Measurements from ENCODE around the gene COL13A1.

Gene COL13A1

DNA sequence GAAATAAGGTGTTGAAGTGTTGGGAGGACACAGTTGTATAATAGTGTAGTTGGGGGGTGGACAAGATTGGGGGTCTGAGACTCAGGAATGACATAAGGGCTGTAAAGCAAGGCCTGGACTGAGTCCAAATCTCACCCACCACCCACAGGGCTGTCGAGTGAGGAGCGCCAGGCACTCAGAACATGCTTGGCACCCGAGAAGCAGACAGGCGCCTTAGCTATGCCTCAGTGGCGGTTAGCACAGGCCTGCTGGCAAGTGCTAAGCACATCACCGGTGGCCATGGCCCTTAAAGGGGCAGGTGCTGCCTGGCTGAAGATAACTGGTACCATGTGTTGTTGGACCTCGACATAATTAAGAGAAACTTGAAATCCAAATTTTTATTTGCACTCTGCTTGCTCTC, 90.7 kb downstream of the COL13A1 start:
- DNase-seq: no peak

DNA sequence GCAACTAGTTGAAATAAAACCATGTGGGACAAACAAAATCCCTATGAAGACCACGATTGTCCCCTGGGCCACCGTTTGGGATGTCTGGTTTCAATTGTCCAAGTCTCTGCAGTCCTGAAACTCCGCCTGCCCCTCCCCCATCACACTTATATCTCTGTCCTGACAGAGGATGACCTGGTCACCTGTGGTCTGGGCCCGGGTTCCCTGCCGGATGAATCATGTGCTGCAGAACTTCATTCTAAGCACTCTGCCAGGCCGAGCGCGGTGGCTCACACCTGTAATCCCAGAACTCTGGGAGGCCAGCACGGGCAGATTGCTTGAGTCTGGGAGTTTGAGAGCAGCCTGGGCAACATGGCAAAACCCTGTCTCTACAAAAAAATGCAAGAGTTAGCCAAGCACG, 91.1 kb downstream of the COL13A1 start:
- DNase-seq: no peak

DNA sequence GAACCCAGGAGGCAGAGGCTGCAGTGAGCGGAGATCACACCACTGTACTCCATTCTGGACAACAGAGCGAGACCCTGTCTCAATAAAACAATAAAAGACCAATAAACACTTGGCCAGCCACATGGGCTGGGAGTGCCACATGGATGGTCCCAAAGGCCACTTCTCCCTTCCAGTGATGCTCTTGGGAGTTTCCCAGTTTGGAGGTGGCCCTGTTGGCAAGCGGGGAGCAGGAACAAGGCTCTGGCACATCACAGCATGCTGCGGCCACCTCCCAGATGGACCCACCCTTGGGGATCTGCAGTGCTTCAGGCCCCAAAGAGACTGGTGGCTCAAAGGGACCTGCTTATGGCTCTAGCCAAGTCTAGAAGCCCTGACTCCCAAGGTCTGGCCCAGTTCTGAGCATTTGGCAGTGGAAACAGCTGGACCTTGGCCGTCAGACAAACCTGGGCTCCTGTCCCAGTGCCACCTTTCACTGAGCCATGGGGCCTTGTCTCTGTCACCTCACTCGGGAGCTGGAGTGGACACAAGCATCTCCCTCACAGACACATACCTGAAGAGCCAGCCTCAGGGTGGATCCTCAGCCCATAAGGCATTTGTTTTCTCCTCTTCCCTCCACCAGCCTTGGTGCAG, 91.7 kb downstream of the COL13A1 start:
- DNase-seq: no peak

DNA sequence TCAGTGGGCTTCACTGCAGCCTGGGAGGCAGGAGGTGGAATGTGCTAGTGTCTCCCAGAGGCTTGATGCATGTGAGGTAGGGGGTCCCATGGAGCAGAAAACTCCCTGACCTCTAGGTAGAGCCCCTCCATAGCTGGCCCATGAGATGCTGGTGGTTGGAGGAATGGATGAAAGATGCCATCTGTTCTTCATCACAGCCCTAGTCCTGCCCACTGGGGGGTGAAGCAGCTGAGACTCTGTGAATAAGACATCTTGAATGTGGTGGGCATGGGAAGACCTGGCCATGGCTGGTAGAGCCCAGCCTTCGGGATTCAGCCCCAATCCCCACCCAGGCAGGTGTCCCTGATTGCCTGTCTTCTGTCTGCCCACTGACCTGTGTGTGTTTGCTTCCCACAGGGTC, 92.5 kb downstream of the COL13A1 start:
- DNase-seq: no peak

DNA sequence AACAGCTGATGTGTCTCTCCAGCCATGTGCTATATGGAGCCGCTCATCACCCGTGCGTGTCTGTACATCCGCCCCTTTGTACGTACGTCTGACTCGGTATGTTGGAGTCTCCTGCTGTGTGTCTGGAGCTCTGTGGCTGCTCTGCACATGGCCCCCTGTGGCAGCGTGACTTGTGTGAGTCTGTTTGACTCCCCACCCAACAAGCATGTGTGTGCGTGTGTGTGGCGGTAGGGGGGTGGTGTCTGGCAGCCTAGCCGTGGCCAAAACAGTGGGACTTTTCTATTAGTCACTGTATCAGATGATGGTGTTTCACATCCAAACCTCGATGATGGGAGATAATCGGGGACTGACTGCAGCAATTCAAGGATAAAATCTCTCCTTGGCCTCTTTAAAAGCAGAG, 94.1 kb downstream of the COL13A1 start:
- peak; percentile 94 for DNase-seq

DNA sequence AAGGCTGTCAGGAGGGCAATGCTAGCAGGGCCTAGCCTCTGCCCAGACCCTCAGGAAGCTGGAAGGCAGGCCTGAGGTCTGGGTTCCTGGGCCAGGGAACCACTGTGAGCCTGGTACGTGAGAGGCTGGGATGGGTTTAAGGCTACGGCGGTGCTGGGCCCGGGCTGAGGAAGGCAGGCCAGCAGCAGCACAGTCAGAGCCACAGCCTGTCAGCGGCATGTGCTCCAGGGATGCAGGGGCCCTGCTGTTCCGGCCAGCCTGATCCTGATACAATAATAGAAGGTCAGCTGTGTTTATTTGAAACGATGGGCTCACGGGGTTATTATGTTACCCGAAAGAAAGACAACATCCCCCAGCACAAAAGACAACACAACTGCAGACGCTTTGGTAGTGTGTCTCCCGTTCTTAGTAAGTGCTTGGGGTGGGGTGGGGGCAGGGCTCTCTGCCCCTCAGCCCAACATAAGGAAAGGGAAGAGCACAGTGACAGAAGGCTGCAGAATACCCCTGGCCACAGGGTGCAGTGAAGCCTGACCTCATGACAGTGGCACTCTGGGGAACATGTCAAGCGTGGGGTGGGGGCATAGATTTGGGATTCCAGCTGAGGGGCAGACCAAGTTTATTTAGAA, 95.0 kb downstream of the COL13A1 start:
- DNase-seq: no peak

DNA sequence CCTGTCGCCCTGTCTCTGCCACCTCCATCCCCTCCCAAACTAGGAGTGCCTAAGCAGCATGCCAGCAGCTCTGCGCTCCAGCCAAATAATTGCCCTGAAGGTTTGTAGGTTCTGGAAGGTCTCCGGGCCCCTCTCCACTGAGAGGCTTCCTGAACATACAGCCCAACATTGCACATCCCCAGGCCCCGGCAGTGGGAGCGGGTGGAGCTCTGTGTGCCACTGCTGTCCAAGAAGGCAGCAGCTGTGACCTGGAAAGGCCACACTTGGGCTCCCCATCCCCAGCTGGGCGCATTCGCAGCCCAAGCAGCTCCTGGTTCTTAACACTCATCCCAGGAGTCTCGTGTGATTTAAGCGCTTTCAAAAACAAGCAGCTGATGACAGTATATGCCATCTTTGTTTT, 95.7 kb downstream of the COL13A1 start:
- DNase-seq: no peak

DNA sequence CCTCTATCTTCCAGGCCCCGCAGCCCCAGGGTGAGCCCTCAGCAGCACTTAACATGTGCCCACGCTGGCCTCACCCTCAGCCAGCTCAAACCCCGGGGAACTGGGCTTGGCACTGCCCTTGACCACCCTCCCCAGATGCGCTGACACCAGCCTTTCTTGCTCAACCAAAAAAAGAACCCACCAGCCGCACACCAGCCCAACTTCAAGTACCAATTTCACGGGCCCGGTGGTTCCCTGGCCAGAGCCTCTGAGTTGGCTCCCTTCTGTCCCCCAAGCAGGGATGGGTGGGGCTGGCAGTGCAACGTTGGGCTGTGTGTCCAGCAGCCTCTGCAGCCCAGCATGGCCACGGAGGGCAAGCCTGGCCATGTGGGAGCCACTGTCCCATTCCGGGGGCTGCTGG, 96.3 kb downstream of the COL13A1 start:
- no peak for DNase-seq

DNA sequence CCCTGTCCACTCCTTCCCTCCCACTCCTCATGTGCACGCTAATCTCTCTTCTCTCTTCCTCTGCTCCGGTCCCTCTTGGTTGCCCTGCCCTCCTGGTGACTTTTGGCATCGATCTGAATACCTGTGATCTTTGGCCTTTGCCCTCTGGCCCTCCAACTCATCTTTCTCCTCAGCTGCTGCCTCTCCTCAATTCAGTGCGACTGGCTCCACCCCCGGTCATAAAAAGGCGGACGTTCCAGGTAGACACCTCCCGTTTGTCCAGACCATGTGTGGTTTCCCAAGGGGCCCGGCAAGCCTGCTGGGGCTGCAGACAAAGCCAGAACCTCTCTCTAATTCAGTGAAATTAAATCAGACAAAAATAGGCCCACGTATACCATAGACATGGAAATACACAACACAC, 96.8 kb downstream of the COL13A1 start:
- no peak for DNase-seq

DNA sequence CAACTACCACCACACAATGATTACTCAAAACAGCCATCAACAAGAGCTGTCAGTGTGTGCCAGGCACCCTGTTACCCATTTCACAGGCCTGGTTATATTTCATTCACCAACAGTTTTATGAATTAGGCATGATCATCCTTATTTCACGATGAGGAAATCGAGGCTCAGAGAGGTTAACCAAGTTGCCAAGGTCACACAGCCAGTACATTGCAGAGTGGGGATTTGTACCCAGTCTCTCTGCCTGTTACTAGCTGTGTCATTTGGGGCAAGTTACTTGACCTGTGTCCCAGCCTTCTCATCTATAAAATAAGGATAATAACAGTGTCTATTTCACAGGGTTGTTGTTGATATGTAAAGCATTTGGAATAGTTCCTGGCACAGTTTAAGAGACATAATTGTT, 97.2 kb downstream of the COL13A1 start:
- DNase-seq: no peak

DNA sequence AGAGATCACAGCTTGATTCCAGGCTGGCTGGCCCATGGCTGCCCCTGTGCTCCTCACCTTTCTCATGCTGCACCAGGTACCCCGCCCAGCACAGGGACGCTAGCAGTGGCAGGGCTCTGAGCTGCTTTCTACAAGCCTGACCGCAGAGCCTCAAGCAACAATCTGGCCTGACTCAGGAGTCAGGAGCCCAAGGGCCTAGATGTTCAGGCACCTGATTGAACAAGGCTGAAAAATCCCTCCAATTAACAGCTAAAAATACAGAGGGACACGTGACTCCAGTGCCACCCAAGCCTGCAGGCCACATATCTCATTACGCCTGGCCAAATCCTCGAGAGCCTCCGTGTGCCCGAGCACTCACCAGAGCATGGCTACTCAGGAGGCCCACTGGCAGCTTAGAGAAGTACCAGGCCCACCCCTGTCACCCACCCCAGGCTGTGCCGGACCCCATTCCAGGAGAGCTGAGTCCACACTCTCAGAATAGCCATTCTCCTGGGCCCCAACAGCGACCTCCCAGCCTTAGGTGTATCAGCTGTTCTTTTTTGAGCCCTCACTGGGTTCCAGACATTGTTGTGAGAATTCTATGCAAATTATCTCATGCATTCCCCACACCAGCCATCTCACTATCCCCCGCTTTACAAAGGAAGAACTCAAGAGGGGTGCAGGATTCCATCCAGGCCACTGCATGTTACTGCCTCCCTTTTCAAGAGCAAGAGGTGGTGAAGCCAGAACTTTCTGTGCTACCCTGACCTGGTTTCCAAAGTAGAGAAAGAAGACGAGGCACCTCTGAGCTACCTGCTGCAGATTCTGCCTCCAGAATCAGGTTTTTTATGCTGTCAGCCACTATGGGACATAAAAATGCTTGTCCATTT, 98.3 kb downstream of the COL13A1 start:
- no peak for DNase-seq

DNA sequence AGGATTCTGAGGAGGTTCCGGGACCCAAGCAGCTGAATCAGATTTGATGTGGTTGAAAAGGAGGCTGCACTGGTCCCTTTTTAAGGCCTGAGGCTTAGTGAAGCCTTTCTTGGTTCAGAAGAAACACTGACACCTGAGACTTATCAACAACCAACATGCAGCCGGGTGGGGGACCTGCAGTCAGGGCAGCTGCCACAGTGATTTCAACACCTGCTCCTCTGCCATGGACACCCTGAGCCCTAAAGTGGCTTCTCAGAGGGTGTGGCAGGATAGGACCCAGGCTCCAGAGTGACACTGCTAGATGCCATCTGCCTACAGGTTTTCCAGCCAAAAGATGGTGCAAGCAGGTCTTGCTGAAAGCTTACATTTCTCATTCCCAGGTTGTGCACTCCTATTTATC, 99.3 kb downstream of the COL13A1 start:
- no peak for DNase-seq

DNA sequence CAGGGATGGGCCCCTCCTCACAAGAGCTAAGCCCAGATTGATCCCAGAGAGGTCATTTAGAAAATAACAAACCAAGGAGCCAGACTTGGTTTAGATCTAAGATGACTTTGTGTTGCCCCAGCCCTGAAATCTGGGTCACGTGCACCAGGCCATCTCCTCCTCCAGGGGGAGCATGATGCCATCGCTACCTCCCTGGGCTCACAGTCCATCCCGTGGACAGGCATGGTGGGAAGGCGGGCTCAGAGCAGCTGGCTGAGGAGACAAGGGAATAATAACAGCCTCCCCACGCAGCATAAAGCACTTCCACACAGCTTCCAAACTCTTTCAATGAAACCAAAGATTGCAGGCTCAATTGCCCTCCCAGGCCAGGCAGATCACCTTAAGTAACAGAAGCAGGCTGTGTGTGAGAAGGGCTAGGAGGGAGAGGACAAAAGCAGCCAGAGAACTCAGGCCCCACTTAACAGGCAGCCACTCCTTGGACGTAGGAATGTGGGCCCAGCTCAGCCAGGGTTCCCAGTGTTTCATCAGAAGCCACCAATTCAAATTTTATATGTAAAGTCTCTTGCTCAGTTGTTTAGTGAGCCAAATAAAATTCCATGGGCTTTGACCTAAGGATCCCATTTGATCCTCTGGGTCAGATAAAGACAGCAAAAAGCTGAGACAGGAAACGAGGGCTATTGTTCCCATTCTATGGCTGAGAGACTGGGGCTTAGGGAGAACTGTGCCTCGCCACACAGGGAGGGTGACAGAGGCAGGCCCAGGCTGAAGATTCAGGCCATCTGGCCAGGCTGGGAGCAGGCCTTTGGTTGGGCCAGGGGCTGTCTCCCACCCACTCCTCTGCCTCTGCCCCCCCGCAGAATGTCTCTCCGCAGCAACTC, 100.2 kb downstream of the COL13A1 start:
- DNase-seq: peak; percentile 46

DNA sequence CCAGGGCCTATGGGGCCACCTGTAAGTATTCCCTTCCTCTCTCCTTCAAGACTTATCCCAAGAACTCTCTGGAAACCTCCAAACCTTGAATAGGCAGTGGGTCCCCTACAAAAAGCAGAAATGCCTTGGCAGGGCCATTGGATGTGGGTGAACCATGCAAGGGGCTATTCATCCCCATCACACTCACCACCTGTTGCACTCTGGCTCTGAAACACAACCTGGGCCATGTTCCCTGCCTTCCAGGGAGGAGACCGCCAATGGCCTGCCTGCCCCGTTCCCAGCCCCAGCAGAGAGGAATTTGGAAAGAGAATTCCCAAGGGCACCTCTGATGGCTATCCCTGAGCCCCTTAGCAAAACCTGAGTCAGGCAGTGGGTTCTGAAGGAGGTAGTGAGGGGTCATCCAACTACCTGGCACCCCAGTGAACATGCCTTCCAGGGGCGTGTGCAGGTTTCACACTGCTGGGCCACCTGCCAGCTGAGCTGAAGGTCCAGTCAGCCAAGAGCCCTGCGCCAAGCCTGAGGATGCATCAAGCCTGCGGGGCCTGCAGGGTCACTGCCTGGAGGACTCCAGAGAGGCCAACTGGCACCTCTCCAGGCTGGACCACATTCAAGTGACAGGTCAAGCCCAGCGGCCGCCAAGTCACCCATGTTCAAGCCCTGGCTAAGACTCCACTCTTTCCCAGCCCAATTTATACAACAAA, 101.3 kb downstream of the COL13A1 start:
- DNase-seq: no peak

DNA sequence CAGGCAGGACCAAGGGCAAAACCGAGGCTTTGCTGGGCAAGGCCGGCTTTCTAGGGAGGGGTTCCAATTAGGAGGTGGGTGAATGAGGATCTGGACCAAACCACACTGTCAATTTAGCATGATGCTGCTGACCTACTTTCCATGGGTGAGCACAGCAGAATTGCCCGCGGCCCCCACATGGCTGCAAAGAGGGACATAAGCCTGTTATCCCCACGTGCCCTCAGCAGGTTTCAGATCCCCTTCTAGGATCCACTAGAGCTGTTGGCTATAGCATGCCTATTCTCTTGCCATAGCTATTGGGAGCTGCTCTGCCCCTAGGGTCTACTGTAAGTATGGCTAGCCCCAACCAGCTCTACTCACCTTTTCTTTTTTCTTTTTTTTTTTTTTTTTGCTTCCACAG, 102.8 kb downstream of the COL13A1 start:
- DNase-seq: no peak

DNA sequence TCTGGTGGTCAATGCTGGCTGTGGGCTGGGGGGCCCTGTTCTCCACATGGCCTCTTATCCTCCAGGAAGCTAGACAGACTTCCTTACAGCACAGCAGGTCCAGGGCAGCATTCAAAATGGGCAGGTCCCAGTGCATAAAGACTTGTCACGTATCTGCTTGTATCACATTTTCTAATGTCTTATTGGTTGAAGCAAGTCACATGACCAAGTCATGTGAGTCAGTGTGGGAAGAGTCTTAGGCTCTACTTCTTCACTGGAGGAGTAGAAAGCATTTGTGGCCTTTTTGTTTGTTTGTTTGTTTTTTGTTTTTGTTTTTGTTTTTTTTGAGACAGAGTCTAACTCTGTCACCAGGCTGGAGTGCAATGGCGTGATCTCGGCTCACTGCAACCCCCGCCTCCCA, 104.7 kb downstream of the COL13A1 start:
- DNase-seq: no peak

DNA sequence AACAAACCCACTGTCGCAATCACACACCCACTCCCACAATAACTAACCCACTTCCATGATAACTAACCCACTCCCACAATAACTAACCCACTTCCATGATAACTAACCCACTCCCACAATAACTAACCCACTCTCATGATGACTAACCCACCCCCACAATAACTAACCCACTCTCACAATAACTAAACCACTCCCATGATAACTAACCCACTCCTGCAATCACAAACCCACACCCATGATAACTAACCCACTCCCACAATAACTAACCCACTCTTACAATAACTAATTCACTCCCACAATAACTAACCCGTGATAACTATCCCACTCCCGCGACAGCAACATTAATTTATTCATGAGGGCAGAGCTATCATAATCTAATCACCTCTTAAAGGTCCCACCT, 105.8 kb downstream of the COL13A1 start:
- DNase-seq: no peak

DNA sequence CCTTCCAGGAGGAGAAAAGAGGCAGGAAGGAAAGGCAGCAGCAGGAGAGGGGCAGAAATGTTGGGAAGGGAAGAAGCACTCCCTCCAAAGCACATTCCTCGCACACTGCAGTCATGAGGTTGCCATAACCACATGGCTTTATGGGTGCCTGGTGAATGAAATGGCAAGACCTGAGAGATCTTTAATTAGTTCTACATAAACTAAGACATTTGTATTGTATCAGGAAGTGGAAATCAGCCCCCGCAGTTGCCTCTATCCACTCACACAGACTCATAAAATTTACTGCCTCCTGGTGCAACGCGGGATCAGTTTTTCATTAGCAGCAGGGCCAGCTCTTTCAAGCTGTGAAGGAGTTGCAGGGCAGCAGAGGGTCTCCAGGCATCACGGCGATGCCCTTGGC, 106.4 kb downstream of the COL13A1 start:
- DNase-seq: peak; percentile 42

DNA sequence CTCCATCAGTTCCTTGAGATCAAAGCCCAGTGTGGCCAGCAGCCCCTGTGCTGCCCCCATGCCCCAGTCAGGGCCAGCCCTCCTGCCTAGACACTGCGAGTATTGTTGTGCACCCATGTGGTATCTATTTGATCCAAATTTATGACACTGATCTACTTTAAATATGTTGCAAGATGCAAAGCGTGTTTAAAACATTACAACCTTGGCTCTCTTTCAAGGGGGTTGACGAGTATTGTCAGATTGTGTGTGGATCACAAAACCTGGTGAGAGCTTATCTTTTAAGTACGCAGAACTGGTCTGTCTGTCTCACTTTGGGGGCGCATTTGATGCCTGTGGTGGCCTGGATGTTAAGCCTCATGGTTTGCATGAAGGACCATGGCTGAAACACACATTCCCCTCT, 108.9 kb downstream of the COL13A1 start:
- peak; percentile 41 for DNase-seq

DNA sequence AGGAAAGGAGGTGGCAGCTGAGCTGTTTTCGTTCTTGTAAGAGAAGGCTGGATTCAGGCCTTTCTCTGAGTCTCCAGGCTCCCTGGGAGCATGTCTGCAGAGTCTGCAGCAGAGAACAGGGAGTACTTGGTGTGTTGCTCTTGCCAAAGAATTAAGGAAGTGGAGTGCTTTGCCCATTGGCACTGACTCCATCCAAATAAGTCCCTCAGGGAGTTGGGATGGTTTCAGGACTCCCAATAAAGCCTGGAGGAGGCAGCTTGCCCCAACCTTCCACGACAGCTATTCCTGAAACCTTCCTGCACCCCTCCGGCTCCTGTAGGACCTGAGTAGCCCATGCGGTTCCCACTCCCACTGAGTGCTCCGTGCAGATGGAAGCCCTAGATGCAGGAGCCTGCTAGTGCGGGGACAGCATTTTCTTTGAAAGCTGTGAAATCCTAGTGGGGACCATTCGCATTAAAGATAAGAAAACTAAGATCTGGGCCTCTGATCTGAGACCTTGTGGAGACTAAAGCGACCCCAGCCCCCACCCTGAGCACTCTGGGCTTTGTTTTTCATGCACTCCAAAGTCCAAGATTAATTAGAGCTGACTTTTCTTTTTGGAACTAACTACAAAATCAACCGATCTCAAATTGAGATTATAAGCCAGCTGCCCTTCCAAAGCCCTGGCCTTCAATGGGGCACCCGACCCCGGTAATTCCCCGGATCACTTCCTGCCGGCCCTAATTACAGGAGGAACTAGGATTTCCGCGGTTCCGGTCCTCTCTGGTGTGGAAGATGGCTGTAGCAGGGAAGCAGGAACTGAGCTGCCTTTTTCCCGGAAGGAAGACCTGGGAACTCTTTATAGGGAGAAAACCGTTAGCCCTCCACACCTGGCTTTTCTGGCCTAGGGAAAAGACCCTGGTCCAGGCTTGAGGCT, 110.2 kb downstream of the COL13A1 start:
- DNase-seq: no peak

DNA sequence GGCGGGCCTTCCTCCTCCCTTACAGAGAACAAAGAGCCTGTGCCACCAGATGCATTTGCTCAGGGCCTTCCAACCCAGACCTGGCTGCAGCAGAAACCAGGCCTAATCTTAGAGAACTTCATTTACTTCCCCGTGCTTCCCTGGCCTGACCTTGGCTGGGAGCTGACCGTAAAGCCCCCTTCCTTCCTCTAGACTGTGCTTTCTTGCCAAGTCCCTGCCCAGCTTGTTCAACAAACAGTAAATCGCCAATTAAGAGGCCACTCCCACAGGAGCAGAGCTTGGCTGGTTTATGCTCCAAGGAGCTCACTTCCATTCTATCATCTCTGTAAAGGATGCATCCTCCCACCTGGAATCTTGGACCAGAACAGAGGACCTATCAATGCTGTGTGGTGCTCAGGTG, 110.9 kb downstream of the COL13A1 start:
- no peak for DNase-seq

Data from fibroblast of skin of right quadriceps (primary cell).